Liver (tissue), 9 donors: ENCODE data around the gene ASGR2. TPM values are rescaled to one million over a fixed set of nuclear protein-coding genes. Genes with fewer than 3 reads are reported as not detected.

Experiments
- DNase-seq: peaks from one replicate; pipeline ENCODE4 v3.0.0-alpha.2; 2017; ENCODE audit warnings: low spot score
- H3K27ac ChIP-seq, 2 donors: one replicate each; pipeline ENCODE4 v1.7.0; 2013; ENCODE audit warnings: inconsistent platforms in 2 of 2, low read length in 2 of 2, control low read depth in 1 of 2, low read depth in 1 of 2, mild to moderate bottlenecking in 1 of 2
- H3K27me3 ChIP-seq, 4 donors: one replicate each; pipeline versions ENCODE4 v1.6.1 to v1.7.0; 2013; ENCODE audit warnings: low read length in 3 of 4, inconsistent platforms in 1 of 4, mild to moderate bottlenecking in 1 of 4, moderate library complexity in 1 of 4; ENCODE audit not compliant: control insufficient read depth in 4 of 4, insufficient read depth in 4 of 4
- H3K36me3 ChIP-seq, 4 donors: one replicate each; pipeline versions ENCODE4 v1.6.1 to v1.7.0; 2013; ENCODE audit warnings: low read length in 3 of 4, mild to moderate bottlenecking in 3 of 4, low read depth in 1 of 4, moderate library complexity in 1 of 4; ENCODE audit not compliant: control insufficient read depth in 4 of 4, insufficient read depth in 3 of 4
- H3K4me1 ChIP-seq, 4 donors: one replicate each; pipeline versions ENCODE4 v1.6.1 to v1.7.0; 2013; ENCODE audit warnings: low read length in 3 of 4, mild to moderate bottlenecking in 3 of 4, moderate library complexity in 1 of 4; ENCODE audit not compliant: control insufficient read depth in 4 of 4, insufficient read depth in 4 of 4
- H3K4me3 ChIP-seq, 3 donors: one replicate each; pipeline versions ENCODE4 v1.6.1 to v1.7.0; 2013; ENCODE audit warnings: low read length in 3 of 3, control low read depth in 1 of 3, low read depth in 1 of 3, mild to moderate bottlenecking in 1 of 3
- H3K9ac ChIP-seq, 2 donors: one replicate each; pipeline ENCODE4 v1.7.0; 2013; ENCODE audit warnings: low read length in 2 of 2, mild to moderate bottlenecking in 2 of 2, moderate library complexity in 2 of 2, control low read depth in 1 of 2, low read depth in 1 of 2
- H3K9me3 ChIP-seq, 4 donors: one replicate each; pipeline versions ENCODE4 v1.6.1 to v1.7.0; 2013; ENCODE audit warnings: low read length in 3 of 4; ENCODE audit not compliant: control insufficient read depth in 4 of 4
- ATF3 ChIP-seq: IDR thresholded peaks from 2 replicates; pipeline ENCODE4 v1.6.1; 2016; ENCODE audit warnings: antibody characterized with exemption
- EGR1 ChIP-seq, 2 donors: IDR thresholded peaks; 2 replicates each; pipeline ENCODE4 v1.6.1; 2016 to 2018; ENCODE audit warnings: antibody characterized with exemption in 2 of 2, low read depth in 2 of 2
- FOXA1 ChIP-seq: IDR thresholded peaks from 2 replicates; pipeline ENCODE4 v1.6.1; 2016; ENCODE audit warnings: antibody characterized with exemption
- FOXA2 ChIP-seq: IDR thresholded peaks from 2 replicates; pipeline ENCODE4 v1.6.1; 2016; ENCODE audit warnings: antibody characterized with exemption
- GABPA ChIP-seq, 2 donors: IDR thresholded peaks in 1 of 2; conservative IDR thresholded peaks in 1 of 2; 2 replicates each; pipeline ENCODE4 v1.6.1; 2016; ENCODE audit warnings: antibody characterized with exemption in 2 of 2, mild to moderate bottlenecking in 1 of 2, moderate library complexity in 1 of 2
- HNF4A ChIP-seq, 2 donors: conservative IDR thresholded peaks; 2 replicates each; pipeline ENCODE4 v1.6.1; 2016; ENCODE audit warnings: antibody characterized with exemption in 2 of 2, mild to moderate bottlenecking in 2 of 2
- JUND ChIP-seq, 2 donors: IDR thresholded peaks; 2 replicates each; pipeline ENCODE4 v1.6.1; 2016; ENCODE audit warnings: antibody characterized with exemption in 2 of 2
- MAX ChIP-seq: IDR thresholded peaks from 2 replicates; pipeline ENCODE4 v1.6.1; 2016; ENCODE audit warnings: antibody characterized with exemption
- NR2F2 ChIP-seq: IDR thresholded peaks from 2 replicates; pipeline ENCODE4 v1.6.1; 2016; ENCODE audit warnings: antibody characterized with exemption
- RAD21 ChIP-seq, 2 donors: IDR thresholded peaks; 2 replicates each; pipeline ENCODE4 v1.6.1; 2016; ENCODE audit warnings: antibody characterized with exemption in 2 of 2, mild to moderate bottlenecking in 2 of 2
- REST ChIP-seq: IDR thresholded peaks from 2 replicates; pipeline ENCODE4 v1.6.1; 2016; ENCODE audit warnings: antibody characterized with exemption, mild to moderate bottlenecking
- RXRA ChIP-seq, 2 donors: IDR thresholded peaks; 2 replicates each; pipeline ENCODE4 v1.6.1; 2017 to 2018; ENCODE audit warnings: antibody characterized with exemption in 2 of 2, mild to moderate bottlenecking in 1 of 2
- SP1 ChIP-seq: IDR thresholded peaks from 2 replicates; pipeline ENCODE4 v1.6.1; 2018; ENCODE audit warnings: antibody characterized with exemption, mild to moderate bottlenecking
- TAF1 ChIP-seq: conservative IDR thresholded peaks from 2 replicates; pipeline ENCODE4 v1.6.1; 2016; ENCODE audit warnings: antibody characterized with exemption, mild to moderate bottlenecking
- YY1 ChIP-seq: IDR thresholded peaks from 2 replicates; pipeline ENCODE4 v1.6.1; 2016; ENCODE audit warnings: antibody characterized with exemption, mild to moderate bottlenecking
- ZBTB33 ChIP-seq: IDR thresholded peaks from 2 replicates; pipeline ENCODE4 v1.6.1; 2016; ENCODE audit warnings: antibody characterized with exemption
- WGBS: extraction: QIAGEN DNeasy Blood & Tissue Kit; methylation state at CpG from one replicate; pipeline ENCODE4 v1.1.7; 2013; 5-methylcytosine and 5-hydroxymethylcytosine counted together
- polyA plus RNA-seq, 2 donors: library from polyadenylated mRNA; stranded (reverse) in 1 of 2; unstranded in 1 of 2; fragments of 200-250 nt in 1 of 2; fragments of >200 nt in 1 of 2; fragmentation: Nextera tagmentation in 1 of 2; extraction: Ambion mirVana in 1 of 2; gene quantifications; one replicate each; pipeline versions ENCODE4 v1.2.1 to v1.2.3, GENCODE V29; 2013 to 2015
- total RNA-seq, 2 donors: library from RNA; depleted of rRNA; stranded (reverse); fragments of >200 nt; gene quantifications; one replicate each; pipeline ENCODE4 v1.2.3, GENCODE V29; 2014
- donor health status: healthy.
- donor health status: healthy.
- donor health status: healthy.
- donor health status: healthy.
- donor health status: healthy.

The ASGR2 gene
- total and polyA plus RNA-seq, 4 donors = 188 to 657 (median 493) TPM

- TF ChIP-seq ATF3 = no peak
- no peak for TF ChIP-seq GABPA (IDR thresholded peaks at IDR 0.05 in 1 of 2, conservative IDR thresholded peaks at IDR 0.05 in 1 of 2)
Measured at GRCh38 chr17:7146115-7146514, 31.5 kb upstream of the ASGR2 start (continued).

- Histone ChIP-seq H3K9ac (no peak overlapping the region), H3K4me1 (peaks cover 0 to 3% (median 0%) of the 10 kb centered on the region in 4 donors), H3K36me3 (no peaks in the 10 kb centered on the region), H3K9me3 (no peaks in the 10 kb centered on the region), H3K4me3 (no peak overlapping the region), H3K27ac (no peak overlapping the region), H3K27me3 (no peaks in the 10 kb centered on the region)
- TF ChIP-seq REST (no peak), ATF3 (no peak), GABPA (IDR thresholded peaks at IDR 0.05 in 1 of 2, conservative IDR thresholded peaks at IDR 0.05 in 1 of 2) (no peak), YY1 (no peak)
- WGBS = 90% methylated on average over 11 of the region's 11 CpGs
- no peak for DNase-seq
Measured at GRCh38 chr17:7144213-7144612, 29.6 kb upstream of the ASGR2 start.

GRCh38 chr17:7141824-7142223, 27.2 kb upstream of the ASGR2 start:
- Histone ChIP-seq H3K4me1 (peaks cover 0 to 3% (median 0%) of the 10 kb centered on the region in 4 donors), H3K36me3 (no peaks in the 10 kb centered on the region), H3K4me3 (no peak overlapping the region), H3K27me3 (no peaks in the 10 kb centered on the region), H3K9me3 (no peaks in the 10 kb centered on the region), H3K9ac (no peak overlapping the region), H3K27ac (no peak overlapping the region)
- WGBS = 83% methylated on average over 10 of the region's 10 CpGs
- no peak for DNase-seq
- no peak for TF ChIP-seq ZBTB33
- TF ChIP-seq GABPA (IDR thresholded peaks at IDR 0.05 in 1 of 2, conservative IDR thresholded peaks at IDR 0.05 in 1 of 2) = no peak
- no peak for TF ChIP-seq REST
- no peak for TF ChIP-seq RAD21 (IDR thresholded peaks at IDR 0.05)
- no peak for TF ChIP-seq JUND (IDR thresholded peaks at IDR 0.05)
- TF ChIP-seq YY1 = no peak
- no peak for TF ChIP-seq FOXA2
- TF ChIP-seq TAF1 = no peak
- TF ChIP-seq MAX = no peak
- no peak for TF ChIP-seq NR2F2
- TF ChIP-seq FOXA1 = no peak
- no peak for TF ChIP-seq EGR1 (IDR thresholded peaks at IDR 0.05; ENCODE audit: low read depth in 2 of 2)
- no peak for TF ChIP-seq SP1
- no peak for TF ChIP-seq HNF4A (conservative IDR thresholded peaks at IDR 0.05)
- no peak for TF ChIP-seq RXRA (IDR thresholded peaks at IDR 0.05)
